Endothelial cell of umbilical vein (primary cell): ENCODE results near the gene DMXL2. TPM values are rescaled to one million over a fixed set of nuclear protein-coding genes. Genes with fewer than 3 reads are reported as not detected.

Experiments
- BruUV-seq: library from RNA; stranded (reverse); fragments of 400-500 nt; replicated peaks from 2 replicates; lab custom pipeline; 2021; lab: Mats Ljungman, UMichigan
- CTCF ChIA-PET: fragments of 300-600, 350-600 bp; sonication (Branson Sonifier 250); formaldehyde crosslinking; loops from one replicate; lab custom pipeline; 2021; ENCODE audit warnings: antibody characterized with exemption, inconsistent platforms; lab: Charles Lee
- POLR2A ChIA-PET: fragments of 300-600, 350-600 bp; sonication (Branson Sonifier 250); formaldehyde crosslinking; loops from one replicate; lab custom pipeline; 2021; ENCODE audit warnings: antibody characterized with exemption, inconsistent platforms; lab: Charles Lee
- DNase-seq: peaks from one replicate; pipeline ENCODE4 v3.0.0-alpha.2; 2011; ENCODE audit warnings: low read depth, low spot score
- FAIRE-seq: peaks from 2 replicates; lab custom pipeline; 2011; peaks lifted over from hg19 to GRCh38; lab: Jason Lieb, UNC
- H2AFZ ChIP-seq: 2 replicates; pipeline ENCODE4 v1.6.0; 2012; ENCODE audit warnings: low read depth, low read length, control low read depth, inconsistent platforms
- H3K27ac ChIP-seq: 2 replicates; pipeline ENCODE4 v1.5.1; 2011; ENCODE audit warnings: low read depth, mild to moderate bottlenecking, control low read depth, low read length, moderate library complexity; ENCODE audit not compliant: insufficient read depth
- H3K27me3 ChIP-seq, 2 experiments: 2 replicates each; pipeline versions ENCODE4 v1.6.0 to v1.6.1; 2011; ENCODE audit warnings: low read length in 2 of 2, mixed read lengths in 1 of 2; ENCODE audit not compliant: control insufficient read depth in 2 of 2, insufficient read depth in 2 of 2
- H3K36me3 ChIP-seq, 2 experiments: 2 replicates in 1 of 2; 3 replicates in 1 of 2; pipeline ENCODE4 v1.5.1; 2011; ENCODE audit warnings: low read length in 2 of 2, mild to moderate bottlenecking in 1 of 2, moderate library complexity in 1 of 2; ENCODE audit not compliant: control insufficient read depth in 2 of 2, insufficient read depth in 2 of 2; ENCODE audit errors: extremely low read depth in 1 of 2
- H3K4me1 ChIP-seq: 3 replicates; pipeline ENCODE4 v1.5.1; 2011; ENCODE audit warnings: mild to moderate bottlenecking, low read length; ENCODE audit not compliant: control insufficient read depth, insufficient read depth; ENCODE audit errors: extremely low read depth
- H3K4me2 ChIP-seq: 2 replicates; pipeline ENCODE4 v1.6.1; 2011; ENCODE audit warnings: low read length, control low read depth, mixed read lengths; ENCODE audit not compliant: insufficient read depth
- H3K4me3 ChIP-seq, 3 experiments: fragments of 200-600 bp in 1 of 3; sonication (generic), shearing (Covaris generic) in 1 of 3; replicated peaks in 1 of 3; 2 replicates each; pipeline ENCODE4 v1.5.1; 2011 to 2016; ENCODE audit warnings: control low read depth in 3 of 3, low read length in 3 of 3, mild to moderate bottlenecking in 2 of 3, inconsistent platforms in 1 of 3, low read depth in 1 of 3, moderate library complexity in 1 of 3; ENCODE audit not compliant: insufficient read depth in 1 of 3
- H3K79me2 ChIP-seq: 2 replicates; pipeline ENCODE4 v1.6.0; 2012; ENCODE audit warnings: low read length, inconsistent platforms; ENCODE audit not compliant: control insufficient read depth, insufficient read depth
- H3K9ac ChIP-seq: replicated peaks from 2 replicates; pipeline ENCODE3; 2011; ENCODE audit warnings: low read length, control low read depth; ENCODE audit not compliant: insufficient read depth; ENCODE audit errors: extremely low read depth
- H3K9me1 ChIP-seq: replicated peaks from 3 replicates; pipeline ENCODE4 v1.6.0; 2011; ENCODE audit warnings: mild to moderate bottlenecking, low read length; ENCODE audit not compliant: control insufficient read depth, insufficient read depth; ENCODE audit errors: extremely low read depth
- H3K9me3 ChIP-seq: replicated peaks from 2 replicates; pipeline ENCODE4 v1.5.1; 2012; ENCODE audit warnings: low read length, inconsistent platforms; ENCODE audit not compliant: control insufficient read depth, insufficient read depth
- H4K20me1 ChIP-seq: replicated peaks from 2 replicates; pipeline ENCODE3; 2011; ENCODE audit warnings: mild to moderate bottlenecking, low read length; ENCODE audit not compliant: control insufficient read depth, insufficient read depth; ENCODE audit errors: extremely low read depth
- EZH2 ChIP-seq: IDR thresholded peaks from 2 replicates; pipeline ENCODE4 v1.6.1; 2012; ENCODE audit warnings: borderline replicate concordance, low read depth, mild to moderate bottlenecking, moderate library complexity, low read length, inconsistent platforms; ENCODE audit not compliant: severe bottlenecking
- GATA2 ChIP-seq: IDR thresholded peaks from 2 replicates; pipeline ENCODE4 v1.7.0; 2011; ENCODE audit warnings: low read depth, mild to moderate bottlenecking, moderate library complexity, mixed read lengths, low read length; ENCODE audit not compliant: insufficient read length, insufficient read depth
- JUN ChIP-seq: IDR thresholded peaks from 2 replicates; pipeline ENCODE4 v1.6.1; 2011; ENCODE audit warnings: borderline replicate concordance, low read depth; ENCODE audit not compliant: insufficient read length, insufficient read depth
- MYC ChIP-seq: IDR thresholded peaks from one replicate; pipeline ENCODE4 v1.6.1; 2011; ENCODE audit warnings: mild to moderate bottlenecking, low read depth, low read length
- POLR2A ChIP-seq: IDR thresholded peaks from 2 replicates; pipeline ENCODE4 v1.6.1; 2012; ENCODE audit warnings: low read depth, mild to moderate bottlenecking, control low read depth, low read length
- POLR2AphosphoS5 ChIP-seq: IDR thresholded peaks from 2 replicates; pipeline ENCODE4 v1.6.1; 2012; ENCODE audit warnings: low read depth, mild to moderate bottlenecking, control low read depth, low read length, moderate library complexity; ENCODE audit not compliant: insufficient read depth
- dilution Hi-C: fragments of 300-500 bp; cut with MboI; formaldehyde crosslinking; loops from one replicate; pipeline ENCODE4 v1.15.0; 2019; ENCODE audit warnings: low sequenced_read_pairs; ENCODE audit not compliant: extremely low pct_ligation_motif_present
- intact Hi-C: fragments of 100-400 bp; cut with micrococcal nuclease; formaldehyde crosslinking; loops from one replicate; pipeline ENCODE4 v1.10.0; 2022
- polyA plus RNA-seq, 4 experiments: library from polyadenylated mRNA; depleted of rRNA in 3 of 4; stranded (reverse) in 3 of 4; unstranded in 1 of 4; fragments of >200 nt; gene quantifications; 2 replicates each; pipeline versions ENCODE4 v1.2.1 to v1.2.3, GENCODE V29; 2011 to 2012; ENCODE audit warnings: missing spikeins in 1 of 4
- total RNA-seq: library from RNA; stranded (reverse); gene quantifications from 2 replicates; pipeline ENCODE4 v1.2.3, GENCODE V29; 2021
- TF ChIP-seq, protein P1 (sequence below): IDR thresholded peaks from 2 replicates; pipeline ENCODE4 v1.6.1; 2011; ENCODE audit not compliant: insufficient read depth, insufficient read length
- TF ChIP-seq, protein P2 (sequence below), 2 donors: IDR thresholded peaks; 1 replicate in 1 of 2; 2 replicates in 1 of 2; pipeline ENCODE4 v1.5.1; 2011; ENCODE audit warnings: low read length in 2 of 2, mild to moderate bottlenecking in 2 of 2, moderate library complexity in 2 of 2, control low read depth in 1 of 2, inconsistent platforms in 1 of 2, low read depth in 1 of 2; ENCODE audit not compliant: insufficient read depth in 1 of 2; ENCODE audit errors: extremely low read depth in 1 of 2

DMXL2 gene
- total and polyA plus RNA-seq, 2 donors (not counting 3 experiments of a cell fraction or from before 2014, with no cell fraction given) = 6.3 to 10.8 TPM

DNA sequence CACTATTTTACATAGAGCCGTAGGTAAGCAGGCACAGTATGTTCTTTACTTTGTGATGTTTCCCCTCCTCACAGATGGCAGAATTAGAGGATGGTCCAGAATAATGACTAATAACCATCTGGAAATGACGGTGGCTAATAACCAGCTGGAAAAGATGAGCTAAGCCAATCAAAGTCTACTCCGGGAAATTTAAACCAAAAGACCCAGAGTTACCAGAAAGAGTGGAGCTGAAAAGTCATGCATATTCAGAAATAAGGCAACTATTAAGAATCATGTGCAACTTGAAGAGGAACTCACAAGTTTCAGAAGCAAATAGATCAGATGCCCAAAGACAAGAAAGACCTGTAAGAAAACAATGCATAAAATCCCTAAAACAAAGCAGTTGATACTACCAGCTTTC is 33.6 kb downstream of the DMXL2 start:
- Histone ChIP-seq H3K9me1 (no peaks in the 10 kb centered on the region), H4K20me1 (no peaks in the 10 kb centered on the region), H3K4me2 (no peak overlapping the region), H3K27me3 (no peaks in the 10 kb centered on the region), H3K4me1 (no peaks in the 10 kb centered on the region), H3K27ac (no peak overlapping the region), H3K79me2 (no peaks in the 10 kb centered on the region), H3K36me3 (no peaks in the 10 kb centered on the region), H3K9ac (no peak overlapping the region), H3K9me3 (no peaks in the 10 kb centered on the region), H2AFZ (no peak overlapping the region), H3K4me3 (no peak overlapping the region)
- intact Hi-C loops = no loop called here
- no peak for DNase-seq
- TF ChIP-seq, protein P1, sequence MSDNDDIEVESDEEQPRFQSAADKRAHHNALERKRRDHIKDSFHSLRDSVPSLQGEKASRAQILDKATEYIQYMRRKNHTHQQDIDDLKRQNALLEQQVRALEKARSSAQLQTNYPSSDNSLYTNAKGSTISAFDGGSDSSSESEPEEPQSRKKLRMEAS = no peak
- no peak for TF ChIP-seq JUN
- no peak for TF ChIP-seq EZH2
- TF ChIP-seq GATA2 = no peak
- TF ChIP-seq, protein P2, sequence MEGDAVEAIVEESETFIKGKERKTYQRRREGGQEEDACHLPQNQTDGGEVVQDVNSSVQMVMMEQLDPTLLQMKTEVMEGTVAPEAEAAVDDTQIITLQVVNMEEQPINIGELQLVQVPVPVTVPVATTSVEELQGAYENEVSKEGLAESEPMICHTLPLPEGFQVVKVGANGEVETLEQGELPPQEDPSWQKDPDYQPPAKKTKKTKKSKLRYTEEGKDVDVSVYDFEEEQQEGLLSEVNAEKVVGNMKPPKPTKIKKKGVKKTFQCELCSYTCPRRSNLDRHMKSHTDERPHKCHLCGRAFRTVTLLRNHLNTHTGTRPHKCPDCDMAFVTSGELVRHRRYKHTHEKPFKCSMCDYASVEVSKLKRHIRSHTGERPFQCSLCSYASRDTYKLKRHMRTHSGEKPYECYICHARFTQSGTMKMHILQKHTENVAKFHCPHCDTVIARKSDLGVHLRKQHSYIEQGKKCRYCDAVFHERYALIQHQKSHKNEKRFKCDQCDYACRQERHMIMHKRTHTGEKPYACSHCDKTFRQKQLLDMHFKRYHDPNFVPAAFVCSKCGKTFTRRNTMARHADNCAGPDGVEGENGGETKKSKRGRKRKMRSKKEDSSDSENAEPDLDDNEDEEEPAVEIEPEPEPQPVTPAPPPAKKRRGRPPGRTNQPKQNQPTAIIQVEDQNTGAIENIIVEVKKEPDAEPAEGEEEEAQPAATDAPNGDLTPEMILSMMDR (IDR thresholded peaks at IDR 0.05; ENCODE audit: extremely low read depth in 1 of 2, insufficient read depth in 1 of 2, low read depth in 1 of 2, low read length in 2 of 2) = no peak
- TF ChIP-seq POLR2A = no peak
- TF ChIP-seq POLR2AphosphoS5 = no peak
- TF ChIP-seq MYC = no peak
- dilution Hi-C loops = no loop called here
- CTCF ChIA-PET = interaction anchor here (0.8 to 2.1 kb wide), 2 partner anchors 52 to 281 kb away, joined by 3 to 7 read pairs; no protein-coding TSS in a partner anchor
- no TSS peak for BruUV-seq
- POLR2A ChIA-PET = no interaction called here
- FAIRE-seq = no peak
